ENCODE results near the gene EIF4A2. TPM values are rescaled to one million over a fixed set of nuclear protein-coding genes. Genes with fewer than 3 reads are reported as not detected.

Gene EIF4A2
- total RNA-seq, 1 experiment from 2014 or later: 466 TPM

Other genes with a start within 250 kb of the EIF4A2 start
- gene CRYGS, start 239.2 kb upstream of the EIF4A2 start, total RNA-seq (2014; rRNA removed; shearing (Covaris generic)): 0.63 and 0.81 TPM in 2 replicates
- 9.6 and 12.2 TPM in 2 replicates for gene TBCCD1, start 216.2 kb upstream of the EIF4A2 start, total RNA-seq (2014; rRNA removed; shearing (Covaris generic))
- 152 and 170 TPM in 2 replicates for gene DNAJB11, start 212.9 kb upstream of the EIF4A2 start, total RNA-seq (2014; rRNA removed; shearing (Covaris generic))
- not detected in 2 replicates for gene AHSG, start 170.5 kb upstream of the EIF4A2 start, total RNA-seq (2014; rRNA removed; shearing (Covaris generic))
- gene FETUB, start 143.2 kb upstream of the EIF4A2 start, total RNA-seq (2014; rRNA removed; shearing (Covaris generic)): not detected in 2 replicates
- gene HRG, start 117.6 kb upstream of the EIF4A2 start, total RNA-seq (2014; rRNA removed; shearing (Covaris generic)): not detected in 2 replicates
- gene KNG1, start 66.2 kb upstream of the EIF4A2 start, total RNA-seq (2014; rRNA removed; shearing (Covaris generic)): not detected in 2 replicates
- 75.7 and 106 TPM in 2 replicates for gene RFC4, start 22.9 kb downstream of the EIF4A2 start, total RNA-seq (2014; rRNA removed; shearing (Covaris generic))
- gene ADIPOQ, start 59.1 kb downstream of the EIF4A2 start, total RNA-seq (2014; rRNA removed; shearing (Covaris generic)): not detected in 2 replicates
- 0.03 and 0.11 TPM in 2 replicates for gene ST6GAL1, start 146.9 kb downstream of the EIF4A2 start, total RNA-seq (2014; rRNA removed; shearing (Covaris generic))